ENCODE data around the gene SLC45A2.

- no peak for TF ChIP-seq POLR2AphosphoS5 (IDR thresholded peaks at IDR 0.05; ENCODE audit: low read depth, low read length)
- TF ChIP-seq REST (IDR thresholded peaks at IDR 0.05; ENCODE audit: insufficient read depth in 1 of 2, low read depth in 2 of 2, low read length in 2 of 2): no peak
- TF ChIP-seq TAF1 (IDR thresholded peaks at IDR 0.05; ENCODE audit: borderline replicate concordance, insufficient read depth, low read length): no peak
- no peak for TF ChIP-seq SIN3A (IDR thresholded peaks at IDR 0.05; ENCODE audit: borderline replicate concordance, insufficient read depth, low read length)
Observed at GRCh38 chr5:33966805-33967204, 17.7 kb downstream of the SLC45A2 start.
